T-helper 22 cell (primary cell): Measurements from ENCODE around the gene OPN3.

ENCODE experiments used
- DNase-seq: peaks from one replicate; pipeline ENCODE4 v3.0.0-alpha.2; 2020; ENCODE audit warnings: low read depth

OPN3 gene

DNA sequence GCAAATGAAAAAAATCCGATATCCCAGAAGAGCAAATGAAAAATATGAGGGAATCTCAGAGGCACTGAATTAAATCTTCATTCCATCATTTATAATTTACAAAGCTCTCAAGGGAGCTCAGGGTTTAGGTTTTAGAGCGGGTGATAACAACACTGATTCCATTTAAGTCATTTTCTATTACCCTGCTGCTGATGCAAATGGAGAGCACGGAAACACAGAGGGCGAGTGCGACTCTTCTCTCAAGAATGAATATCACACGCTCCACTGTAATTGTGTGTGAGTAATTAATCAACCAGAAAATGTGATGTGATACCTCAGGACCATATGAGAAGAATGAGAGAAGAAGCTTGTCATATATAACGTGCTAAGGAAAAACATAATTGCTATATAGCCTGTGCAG, 22.7 kb downstream of the OPN3 start:
- no peak for DNase-seq

DNA sequence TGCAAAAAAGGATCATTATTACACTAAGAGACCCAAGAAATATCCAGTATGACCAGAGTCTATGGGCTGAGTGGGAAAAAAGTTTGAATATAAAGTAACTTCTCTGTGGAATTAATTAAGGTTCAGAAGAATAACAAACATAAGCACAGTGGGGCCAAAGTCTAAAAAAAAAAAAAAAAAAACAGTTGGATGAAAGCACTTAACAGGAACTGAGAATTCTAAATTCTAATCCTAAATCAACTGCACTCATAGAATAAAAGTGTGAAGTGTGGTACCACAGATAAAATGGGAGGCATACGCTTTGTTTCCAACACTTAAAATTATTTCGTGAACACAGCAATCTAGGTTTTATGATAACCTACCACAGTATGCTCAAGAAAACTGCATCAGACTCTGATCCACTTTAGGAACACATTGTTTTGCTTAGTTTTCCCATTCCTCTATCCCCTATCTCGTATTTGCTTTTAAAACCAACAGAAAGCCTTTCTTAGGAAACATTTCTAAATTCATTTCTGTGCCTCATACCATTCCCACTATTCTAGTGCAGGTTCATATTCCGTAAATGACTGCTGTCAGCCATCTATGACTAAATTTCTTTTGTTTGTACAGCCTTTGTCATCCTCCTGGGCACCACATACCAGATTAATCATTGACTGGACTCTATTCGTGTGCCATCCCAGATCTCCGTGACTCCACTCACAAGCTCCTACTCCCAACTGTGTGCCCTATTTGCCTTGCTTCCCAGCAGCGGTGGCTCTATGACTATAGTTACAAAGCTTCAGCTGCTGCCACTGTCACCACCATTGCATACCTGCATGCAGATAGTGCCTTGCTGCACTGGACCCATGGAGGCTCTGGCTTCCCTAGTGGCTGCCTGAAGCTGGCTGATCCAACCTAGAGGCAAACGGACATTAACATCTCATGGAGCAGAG, 24.9 kb downstream of the OPN3 start:
- no peak for DNase-seq

GRCh38 chr1:241614572-241614971, 25.6 kb downstream of the OPN3 start:
- no peak for DNase-seq

GRCh38 chr1:241614144-241614543, 26.0 kb downstream of the OPN3 start:
- no peak for DNase-seq

- DNase-seq = no peak
Measured at GRCh38 chr1:241612533-241613477, 27.4 kb downstream of the OPN3 start.

- no peak for DNase-seq
Measured at GRCh38 chr1:241611736-241612135, 28.4 kb downstream of the OPN3 start.

DNA sequence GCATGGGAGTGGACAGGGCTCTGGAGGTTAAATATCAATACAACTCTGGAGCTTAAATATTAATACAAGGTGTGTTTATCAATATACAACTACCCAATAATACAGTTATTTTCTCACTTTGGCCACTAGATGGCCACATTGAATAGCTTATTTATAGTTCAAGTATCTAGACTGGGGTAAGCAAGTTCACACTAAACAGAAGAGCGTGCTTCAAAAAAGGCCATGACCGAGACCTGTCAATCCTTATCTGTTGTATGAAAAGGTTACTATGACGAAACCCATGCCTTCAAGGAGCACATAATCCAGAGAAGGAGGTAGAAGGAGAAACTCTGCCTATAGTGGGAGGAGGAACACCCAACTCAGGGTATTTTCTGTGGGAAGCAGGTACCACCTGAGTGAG, 29.1 kb downstream of the OPN3 start:
- no peak for DNase-seq

DNA sequence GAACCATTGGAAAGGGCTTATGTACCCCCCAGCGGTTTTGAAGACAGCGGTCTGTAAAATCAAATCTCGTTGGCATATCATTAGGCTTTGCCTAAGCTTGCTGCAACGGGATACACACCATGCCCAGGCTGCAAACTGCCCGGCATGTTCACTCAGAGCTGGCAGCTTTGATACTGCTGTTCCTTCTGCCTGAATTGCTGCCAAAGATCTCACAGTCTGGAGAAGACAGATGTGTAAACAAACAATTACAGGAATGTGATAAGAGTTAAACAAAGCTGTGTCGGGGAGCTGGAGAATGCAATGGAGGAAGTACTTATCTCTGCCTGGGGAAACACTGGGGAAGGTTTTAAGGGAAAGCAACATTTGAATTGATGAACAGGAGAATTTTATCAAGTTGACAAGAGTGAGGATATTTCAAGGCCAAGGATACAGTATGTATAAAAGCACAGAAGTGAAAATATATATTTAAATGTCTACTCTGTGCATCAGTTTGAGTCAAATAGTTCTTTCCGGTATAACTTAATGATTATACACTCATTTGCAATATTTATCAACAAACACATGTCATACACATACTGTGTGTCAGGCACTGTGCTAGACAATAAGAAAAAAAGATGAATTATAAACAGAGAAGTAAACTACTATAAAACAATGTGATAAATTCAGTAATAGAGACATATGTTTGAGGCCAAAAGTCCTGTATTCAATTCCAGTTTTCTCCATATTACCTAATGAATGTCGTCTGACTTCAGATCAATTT, 29.9 kb downstream of the OPN3 start:
- DNase-seq = no peak

- DNase-seq = no peak
Measured at GRCh38 chr1:241608379-241609033, 31.7 kb downstream of the OPN3 start.

DNA sequence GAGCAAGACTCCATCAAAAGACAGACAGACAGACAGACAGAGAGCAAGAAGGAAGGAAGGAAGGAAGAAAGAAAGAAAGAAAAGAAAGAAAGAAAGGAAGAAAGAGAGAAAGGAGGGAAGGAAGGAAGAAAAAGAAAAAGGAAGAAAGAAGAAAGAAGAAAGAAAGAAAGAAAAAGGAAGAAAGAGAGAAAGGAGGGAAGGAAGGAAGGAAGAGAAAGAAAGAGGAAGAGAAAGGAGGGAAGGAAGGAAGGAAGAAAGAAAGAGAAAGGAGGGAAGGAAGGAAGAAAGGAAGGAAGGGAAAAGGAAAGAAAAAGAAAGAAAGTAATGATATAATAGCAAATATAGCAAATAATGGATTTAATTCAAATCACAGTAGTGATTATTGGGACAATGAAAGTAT, 32.7 kb downstream of the OPN3 start:
- no peak for DNase-seq

- DNase-seq = no peak
Measured at GRCh38 chr1:241606544-241606943, 33.6 kb downstream of the OPN3 start.

DNA sequence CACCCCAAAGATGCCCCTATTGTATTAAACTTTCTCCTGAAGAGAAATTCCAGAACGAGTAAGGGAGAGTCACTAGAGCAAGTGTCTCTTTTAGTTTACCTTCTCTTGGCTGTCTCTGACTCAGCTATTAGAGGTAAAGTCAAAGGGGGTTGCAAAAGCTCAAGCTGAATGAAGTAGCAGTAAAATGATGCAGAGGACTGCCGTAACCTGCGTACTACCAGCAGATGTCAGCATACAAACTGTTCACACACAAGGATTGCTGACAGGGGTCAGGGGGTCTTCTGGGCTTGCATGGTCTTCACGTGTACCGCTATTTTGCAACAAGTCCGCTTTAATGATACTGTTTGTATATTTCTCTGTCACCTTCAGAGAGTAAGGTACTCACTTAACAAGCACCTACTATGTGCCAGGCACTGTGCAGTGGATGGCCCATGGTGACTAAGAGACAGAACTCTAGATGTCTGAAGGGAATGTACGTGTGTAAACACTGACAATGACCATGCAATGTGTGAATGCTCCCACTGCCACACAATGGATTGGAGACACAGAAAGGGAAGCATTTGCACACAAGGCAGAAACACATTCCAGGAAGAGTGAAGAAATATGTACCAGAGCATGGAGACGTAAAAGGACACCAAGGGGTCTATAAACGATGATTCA, 34.9 kb downstream of the OPN3 start:
- no peak for DNase-seq

DNA sequence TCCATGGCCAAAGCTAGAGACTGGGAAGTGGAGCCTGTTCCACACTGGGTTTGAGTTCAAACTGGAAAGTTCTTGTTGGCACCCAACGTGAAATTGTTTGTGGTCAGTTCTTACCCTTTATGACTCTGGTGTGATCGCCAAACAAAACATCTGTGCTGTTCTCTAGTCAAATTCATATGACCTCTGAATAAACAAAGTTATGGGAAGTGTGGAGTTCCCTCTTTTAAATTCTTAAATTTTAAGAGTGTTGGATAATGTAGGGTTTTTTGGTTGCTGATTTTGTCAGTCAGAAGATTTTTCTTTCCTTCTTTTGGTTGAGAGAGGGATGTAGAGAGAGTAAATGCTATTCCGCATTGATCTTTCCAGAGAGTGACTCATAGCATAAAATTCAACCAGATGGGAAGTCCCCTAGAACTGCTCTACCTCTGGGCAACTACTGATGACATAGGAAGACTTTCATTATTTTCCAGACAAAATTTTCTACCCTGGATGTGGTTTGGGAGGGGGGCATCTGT, 36.4 kb downstream of the OPN3 start:
- no peak for DNase-seq

DNA sequence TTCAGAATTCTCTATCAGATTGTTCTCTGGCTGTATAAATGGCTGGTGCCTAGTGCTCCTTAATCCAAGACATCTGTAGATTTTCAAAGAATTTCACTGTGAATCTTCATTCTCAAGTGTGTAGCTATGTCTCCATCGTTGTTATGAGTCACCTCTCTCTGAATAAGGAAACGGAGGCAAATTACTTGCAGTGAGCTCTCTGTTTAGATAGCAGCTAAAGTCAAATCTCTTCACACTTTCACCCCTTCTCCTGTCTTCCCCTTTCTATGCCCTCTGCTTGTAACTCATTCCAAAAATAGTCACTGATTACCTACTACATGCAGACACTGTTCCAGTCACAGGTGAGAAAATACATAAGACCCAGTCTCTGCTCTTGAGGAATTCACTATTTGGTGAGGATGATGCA, 39.7 kb downstream of the OPN3 start:
- DNase-seq = no peak

- no peak for DNase-seq
Measured at GRCh38 chr1:241598249-241598648, 41.9 kb downstream of the OPN3 start.

DNA sequence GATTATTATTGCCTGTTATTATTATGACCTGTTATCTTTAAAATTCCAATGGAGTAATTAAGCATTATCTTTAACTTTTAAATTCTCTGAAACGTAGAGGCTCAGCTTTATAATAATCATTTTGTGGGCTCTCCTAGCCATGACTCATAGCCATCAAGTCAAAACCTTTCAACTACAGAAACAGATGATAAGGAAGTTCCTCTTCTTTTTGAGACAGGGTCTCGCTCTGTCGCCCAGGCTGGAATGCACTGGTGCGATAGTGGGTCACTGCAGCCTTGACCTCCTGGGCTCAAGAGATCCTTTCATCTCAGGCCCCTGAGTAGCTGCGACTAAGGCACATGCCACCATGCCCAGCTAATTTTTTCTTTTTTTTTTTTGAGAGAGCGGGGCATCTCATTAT, 43.5 kb downstream of the OPN3 start:
- no peak for DNase-seq

- no peak for DNase-seq
Measured at GRCh38 chr1:241593186-241593585, 47.0 kb downstream of the OPN3 start.

GRCh38 chr1:241592273-241592958, 47.8 kb downstream of the OPN3 start:
- DNase-seq = no peak

GRCh38 chr1:241591736-241592135, 48.4 kb downstream of the OPN3 start:
- no peak for DNase-seq

DNA sequence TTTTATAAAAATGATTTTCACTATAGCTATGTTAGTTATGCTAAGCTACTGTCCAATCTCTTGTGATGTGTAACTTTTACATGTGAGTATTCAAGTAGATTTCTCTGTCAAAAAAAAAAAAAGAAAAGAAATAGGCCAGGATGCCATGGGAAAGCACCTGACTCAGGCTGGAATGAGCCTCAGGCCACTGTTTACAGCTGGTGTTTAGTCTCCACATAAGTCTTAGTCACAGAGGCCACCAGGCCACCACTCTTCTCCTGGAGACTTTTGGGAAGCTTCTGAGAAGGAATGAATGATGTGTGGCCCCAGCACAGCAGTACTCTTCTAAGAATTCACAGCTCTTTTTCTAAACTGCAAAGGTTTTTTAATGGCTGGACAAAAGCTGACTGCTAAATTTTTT, 48.9 kb downstream of the OPN3 start:
- no peak for DNase-seq
